Chondrocyte (in vitro differentiated cells): ENCODE measurements around the gene TTLL12. TPM values are rescaled to one million over a fixed set of nuclear protein-coding genes. Genes with fewer than 3 reads are reported as not detected.
A peak's percentile ranks its signal among the peaks of the same experiment; 100 is the strongest.

Experiments used
- DNase-seq: peaks from one replicate; pipeline ENCODE4 v3.0.0; 2021; ENCODE audit warnings: mixed read lengths, low spot score
- H3K27ac Mint-ChIP-seq: one replicate; pipeline ENCODE4 v1.8.0; 2021; ENCODE audit warnings: mild to moderate bottlenecking, moderate library complexity, mixed read lengths; ENCODE audit not compliant: unreplicated experiment
- H3K27me3 Mint-ChIP-seq: 2 replicates; pipeline ENCODE4 v1.8.0; 2021; ENCODE audit warnings: low read depth, mixed read lengths
- H3K36me3 Mint-ChIP-seq: 2 replicates; pipeline ENCODE4 v1.8.0; 2021; ENCODE audit warnings: low read depth, mixed read lengths
- H3K4me1 Mint-ChIP-seq: 2 replicates; pipeline ENCODE4 v1.8.0; 2021; ENCODE audit warnings: low read depth, mild to moderate bottlenecking, mixed read lengths
- H3K4me3 Mint-ChIP-seq: one replicate; pipeline ENCODE4 v1.8.0; 2021; ENCODE audit warnings: mild to moderate bottlenecking, moderate library complexity, mixed read lengths; ENCODE audit not compliant: unreplicated experiment
- H3K9me3 Mint-ChIP-seq: 2 replicates; pipeline ENCODE4 v1.8.0; 2021; ENCODE audit warnings: low read depth, mixed read lengths
- CTCF ChIP-seq: fragments of 200-600 bp; sonication (generic); IDR thresholded peaks from 2 replicates; pipeline ENCODE4 v1.5.0; 2021; ENCODE audit warnings: antibody characterized with exemption, mild to moderate bottlenecking, moderate library complexity
- total RNA-seq: library from RNA; stranded (reverse); gene quantifications from 3 replicates; pipeline ENCODE4 v1.2.1, GENCODE V29; 2021

Gene TTLL12
- total RNA-seq, 1 donor from 2014 or later, result 35.6 TPM

GRCh38 chr22:43153899-43154298 lies 33.0 kb downstream of the TTLL12 start:
- H3K9me3 Mint-ChIP-seq, result no peaks in the 10 kb centered on the region
- no peaks in the 10 kb centered on the region for H3K27me3 Mint-ChIP-seq
- peak overlapping the region; percentile 45 for H3K27ac Mint-ChIP-seq
- H3K4me3 Mint-ChIP-seq, result peak overlapping the region; percentile 25
- DNase-seq, result no peak
- H3K36me3 Mint-ChIP-seq, result peaks cover 2% of the 10 kb centered on the region
- H3K4me1 Mint-ChIP-seq, result peaks cover 44% of the 10 kb centered on the region
- TF ChIP-seq CTCF, result no peak

DNA sequence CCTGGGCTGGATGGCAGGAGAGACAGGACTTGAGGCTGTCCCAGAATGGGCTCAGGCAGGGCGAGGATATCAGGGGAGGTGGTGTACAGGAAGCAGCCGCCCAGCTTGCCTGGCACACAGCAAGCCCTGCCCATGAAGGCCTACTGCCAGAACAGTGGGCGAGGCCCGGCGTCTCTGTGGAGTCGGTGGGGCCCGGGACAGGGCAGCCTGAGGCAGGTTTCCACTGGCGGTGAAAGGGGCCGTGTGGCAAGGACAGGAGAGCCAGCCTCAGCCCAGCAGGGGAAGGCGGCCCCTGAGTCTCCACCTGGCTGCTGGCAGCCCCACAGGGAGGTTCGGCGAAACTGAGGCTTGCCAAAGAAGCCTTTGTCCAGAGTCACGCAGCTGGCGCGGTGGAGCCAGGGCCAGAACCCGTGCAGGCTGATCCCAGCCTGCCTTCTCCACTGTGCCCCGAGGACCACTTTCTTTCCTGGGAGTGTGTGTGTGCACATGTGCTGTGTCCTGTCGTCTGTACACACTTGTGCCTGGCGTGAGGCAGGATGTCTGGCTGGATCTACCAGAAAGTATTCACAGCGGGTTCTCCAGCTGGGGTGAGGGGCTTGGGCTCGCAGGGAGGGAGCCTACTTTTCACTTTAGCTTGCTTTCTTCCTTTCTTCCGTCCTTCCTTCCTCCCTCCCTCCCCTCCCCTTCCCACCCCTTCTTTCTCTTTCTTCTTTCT lies 34.4 kb downstream of the TTLL12 start:
- no peaks in the 10 kb centered on the region for H3K27me3 Mint-ChIP-seq
- H3K27ac Mint-ChIP-seq, result peak overlapping the region; percentile 94
- DNase-seq, result no peak
- no peaks in the 10 kb centered on the region for H3K9me3 Mint-ChIP-seq
- H3K4me3 Mint-ChIP-seq, result peak overlapping the region; percentile 85
- TF ChIP-seq CTCF, result peak; percentile 19
- peaks cover 33% of the 10 kb centered on the region for H3K4me1 Mint-ChIP-seq
- H3K36me3 Mint-ChIP-seq, result no peaks in the 10 kb centered on the region

GRCh38 chr22:43152003-43152356 lies 35.0 kb downstream of the TTLL12 start:
- Mint-ChIP-seq H3K4me1 (peaks cover 33% of the 10 kb centered on the region), H3K36me3 (no peaks in the 10 kb centered on the region), H3K27ac (peak overlapping the region; percentile 94), H3K27me3 (no peaks in the 10 kb centered on the region), H3K9me3 (no peaks in the 10 kb centered on the region), H3K4me3 (peak overlapping the region; percentile 85)
- no peak for TF ChIP-seq CTCF
- no peak for DNase-seq

DNA sequence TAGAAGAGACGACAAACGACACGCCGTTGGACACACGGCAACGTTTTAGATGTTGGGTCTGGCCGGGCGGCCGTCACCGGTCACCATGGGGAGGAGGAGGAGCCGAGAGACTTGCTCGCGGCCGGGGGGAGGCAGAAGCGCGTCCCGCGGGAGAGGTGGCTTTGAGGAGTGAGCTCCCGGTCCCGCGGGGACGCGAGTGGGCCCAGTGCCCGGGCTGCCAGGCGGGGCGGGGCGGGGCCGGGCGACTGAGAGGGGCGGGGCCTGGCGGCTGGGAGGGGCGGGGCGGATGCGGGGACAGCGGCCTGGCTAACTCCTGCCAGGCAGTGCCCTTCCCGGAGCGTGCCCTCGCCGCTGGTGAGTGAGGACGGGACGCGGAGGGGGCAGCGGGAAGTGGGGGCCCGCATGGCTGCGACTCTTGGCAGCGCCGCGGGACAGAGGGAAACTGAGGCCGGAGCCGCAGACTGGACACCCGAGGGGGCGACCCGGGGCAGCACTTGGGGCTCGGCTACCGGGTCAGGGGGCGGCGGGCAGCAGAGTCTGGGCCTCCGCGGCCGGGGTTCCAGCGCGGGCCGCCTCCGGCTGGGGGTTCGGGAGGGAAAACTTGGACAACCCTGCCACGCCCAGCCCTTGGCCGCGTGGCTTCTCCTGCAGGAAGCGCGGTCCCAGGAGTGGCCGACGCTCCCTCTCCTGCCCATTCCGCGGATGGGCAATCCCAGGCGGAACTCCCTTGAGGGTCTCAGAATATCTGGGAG lies 35.5 kb downstream of the TTLL12 start, which contains the start of gene TSPO:
Gene TSPO, plus strand, starts transcription at position 309 of the 752 bp plus-strand sequence. CDS start 7,680 bp downstream, outside the sequence.
- no peak for DNase-seq
- Mint-ChIP-seq H3K4me3 (peak within 1 kb of the TSS; percentile 85), H3K27ac (peak within 1 kb of the TSS; percentile 94), H3K4me1 (peaks cover 28% of the 10 kb centered on the region), H3K27me3 (no peaks in the 10 kb centered on the region), H3K36me3 (no peaks in the 10 kb centered on the region), H3K9me3 (no peaks in the 10 kb centered on the region)
- TF ChIP-seq CTCF, result no peak

DNA sequence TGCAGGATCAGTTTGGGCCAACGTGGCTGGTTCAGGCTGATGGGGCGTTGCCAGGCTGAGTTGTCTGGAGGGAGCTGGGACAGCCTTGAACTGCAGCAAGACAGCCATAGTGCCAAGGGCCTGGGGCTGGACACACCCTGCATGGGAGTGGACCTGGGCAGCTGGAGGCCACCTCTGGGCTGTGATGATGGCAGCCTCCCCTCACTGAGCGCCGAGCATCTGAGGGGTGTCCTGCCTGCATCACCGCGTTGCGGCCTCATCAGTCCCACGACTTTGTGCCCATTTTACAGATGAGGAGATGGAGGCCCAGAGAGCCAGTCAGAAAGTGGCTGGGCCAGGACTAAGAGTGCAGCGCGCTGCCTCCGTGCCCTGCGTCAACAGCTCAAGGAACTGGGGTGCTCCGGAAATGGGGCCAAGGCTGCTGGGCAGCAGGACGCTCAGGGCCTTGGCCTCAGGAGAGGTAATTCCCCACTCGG lies 36.2 kb downstream of the TTLL12 start:
- TF ChIP-seq CTCF, result no peak
- Mint-ChIP-seq H3K27me3 (no peaks in the 10 kb centered on the region), H3K36me3 (no peaks in the 10 kb centered on the region), H3K27ac (no peak overlapping the region), H3K9me3 (no peaks in the 10 kb centered on the region), H3K4me3 (peak overlapping the region; percentile 85), H3K4me1 (peaks cover 24% of the 10 kb centered on the region)
- no peak for DNase-seq
